HEK293 (cell line): ENCODE results near the gene TBCCD1.

Experiments
- CTCF ChIA-PET: fragments of 350-600 bp; formaldehyde crosslinking; extraction: SDS; loops from one replicate; lab custom pipeline; 2021; ENCODE audit warnings: antibody characterized with exemption; lab: Yijun Ruan, JAX
- POLR2A ChIA-PET: fragments of 300-600 bp; formaldehyde crosslinking; extraction: SDS; loops from one replicate; lab custom pipeline; 2020; ENCODE audit warnings: antibody characterized with exemption, inconsistent platforms; lab: Yijun Ruan, JAX
- H3K27ac ChIP-seq: fragments of 200-500 bp; sonication (Bioruptor generic); 2 replicates; pipeline ENCODE4 v1.5.1; 2014; ENCODE audit warnings: low read depth, low read length, control low read depth, inconsistent platforms; ENCODE audit errors: extremely low read depth
- H3K36me3 ChIP-seq, 2 experiments: fragments of 200-500 bp in 1 of 2; sonication (Bioruptor generic) in 1 of 2; 1 replicate in 1 of 2; 2 replicates in 1 of 2; pipeline ENCODE4 v1.5.1; 2014 to 2017; ENCODE audit warnings: inconsistent platforms in 2 of 2, low read length in 2 of 2; ENCODE audit not compliant: control insufficient read depth in 2 of 2, insufficient read depth in 1 of 2
- H3K4me1 ChIP-seq: fragments of 200-500 bp; sonication (Bioruptor generic); 2 replicates; pipeline ENCODE4 v1.5.1; 2014; ENCODE audit warnings: mild to moderate bottlenecking, low read length, inconsistent platforms; ENCODE audit not compliant: control insufficient read depth, insufficient read depth
- H3K4me3 ChIP-seq: 2 replicates; pipeline ENCODE4 v1.5.1; 2011; ENCODE audit warnings: low read depth, mild to moderate bottlenecking, control low read depth, low read length, moderate library complexity
- H3K9me3 ChIP-seq: fragments of 200-500 bp; sonication (Bioruptor generic); 2 replicates; pipeline ENCODE4 v1.5.1; 2014; ENCODE audit warnings: low read depth, low read length, inconsistent platforms; ENCODE audit not compliant: control insufficient read depth, insufficient read depth
- AEBP2 ChIP-seq: fragments of 450-650 bp; formaldehyde crosslinking; IDR thresholded peaks from 2 replicates; pipeline ENCODE4 v1.5.1; 2016; ENCODE audit warnings: missing biosample characterization, missing genetic modification characterization, borderline replicate concordance
- GLI4 ChIP-seq: fragments of 450-650 bp; formaldehyde crosslinking; IDR thresholded peaks from 2 replicates; pipeline ENCODE4 v1.5.1; 2016; ENCODE audit warnings: missing biosample characterization, missing genetic modification characterization
- HOXD13 ChIP-seq: sonication (generic); formaldehyde crosslinking; IDR thresholded peaks from 2 replicates; pipeline ENCODE4 v1.8.0; 2022; ENCODE audit warnings: missing genetic modification reagents, borderline replicate concordance
- MEIS1 ChIP-seq: sonication (generic); formaldehyde crosslinking; IDR thresholded peaks from 2 replicates; pipeline ENCODE4 v1.8.1; 2022; ENCODE audit warnings: missing genetic modification reagents, mild to moderate bottlenecking, borderline replicate concordance
- PRDM1 ChIP-seq: fragments of 450-650 bp; formaldehyde crosslinking; IDR thresholded peaks from 2 replicates; pipeline ENCODE4; 2016; ENCODE audit warnings: missing biosample characterization, missing genetic modification characterization
- PRDM2 ChIP-seq: fragments of 450-650 bp; formaldehyde crosslinking; IDR thresholded peaks from 2 replicates; pipeline ENCODE4 v1.5.1; 2016; ENCODE audit warnings: missing biosample characterization, missing genetic modification characterization, borderline replicate concordance
- TRIM28 ChIP-seq: IDR thresholded peaks from 2 replicates; pipeline ENCODE4 v1.6.1; 2011; ENCODE audit warnings: low read length, control low read depth, borderline replicate concordance
- ZBTB17 ChIP-seq: fragments of 450-650 bp; formaldehyde crosslinking; IDR thresholded peaks from 2 replicates; pipeline ENCODE4 v1.5.1; 2016; ENCODE audit warnings: missing biosample characterization, missing genetic modification characterization
- ZBTB7A ChIP-seq: fragments of 450-650 bp; formaldehyde crosslinking; IDR thresholded peaks from 2 replicates; pipeline ENCODE4 v1.5.1; 2016; ENCODE audit warnings: low read depth, missing biosample characterization, missing genetic modification characterization
- ZNF155 ChIP-seq: fragments of 450-650 bp; formaldehyde crosslinking; IDR thresholded peaks from 2 replicates; pipeline ENCODE4 v1.5.1; 2016; ENCODE audit warnings: missing biosample characterization, missing genetic modification characterization
- ZNF214 ChIP-seq: fragments of 450-650 bp; formaldehyde crosslinking; IDR thresholded peaks from 2 replicates; pipeline ENCODE4 v1.5.1; 2017; ENCODE audit warnings: missing biosample characterization, mild to moderate bottlenecking, missing genetic modification characterization, borderline replicate concordance
- ZNF391 ChIP-seq: fragments of 450-650 bp; formaldehyde crosslinking; IDR thresholded peaks from 2 replicates; pipeline ENCODE4 v1.5.1; 2016; ENCODE audit warnings: low read depth, missing biosample characterization, missing genetic modification characterization, borderline replicate concordance
- ZNF501 ChIP-seq: fragments of 450-650 bp; formaldehyde crosslinking; IDR thresholded peaks from 2 replicates; pipeline ENCODE4 v1.5.1; 2016; ENCODE audit warnings: missing biosample characterization, missing genetic modification characterization
- ZNF518A ChIP-seq: fragments of 450-650 bp; formaldehyde crosslinking; conservative IDR thresholded peaks from 2 replicates; pipeline ENCODE4 v1.5.1; 2016; ENCODE audit warnings: low read depth, missing biosample characterization, missing genetic modification characterization
- ZNF549 ChIP-seq: fragments of 450-650 bp; IDR thresholded peaks from 2 replicates; pipeline ENCODE4 v1.5.1; 2018; ENCODE audit warnings: missing biosample characterization, missing genetic modification characterization, mild to moderate bottlenecking, inconsistent platforms, moderate library complexity

The TBCCD1 gene

GRCh38 chr3:186599142-186599784 is 32.1 kb upstream of the TBCCD1 start:
- no peaks in the 10 kb centered on the region for H3K4me1 ChIP-seq

GRCh38 chr3:186598794-186599141 is 31.6 kb upstream of the TBCCD1 start:
- Histone ChIP-seq H3K36me3 (no peaks in the 10 kb centered on the region), H3K9me3 (no peaks in the 10 kb centered on the region), H3K4me1 (no peaks in the 10 kb centered on the region), H3K4me3 (no peak overlapping the region), H3K27ac (no peak overlapping the region)
- ChIA-PET CTCF (no interaction called here), POLR2A (no interaction called here)
- TF ChIP-seq GLI4 (tag by site-specific recombination) (no peak), HOXD13 (CRISPR knock-in tag) (no peak), ZBTB7A (tag by site-specific recombination) (no peak), TRIM28 (no peak), ZNF549 (tag by site-specific recombination) (no peak), ZBTB17 (no peak), PRDM2 (no peak)

More at GRCh38 chr3:186599142-186599784, 32.1 kb upstream of the TBCCD1 start:
- ChIA-PET CTCF (interaction anchor here (3.4 kb wide), 1 partner anchor 17 kb away, joined by 20 read pairs; no protein-coding TSS in a partner anchor), POLR2A (no interaction called here)
- TF ChIP-seq ZNF549 (tag by site-specific recombination) (no peak), MEIS1 (CRISPR knock-in tag) (no peak), ZNF391 (tag by site-specific recombination) (no peak), ZNF518A (tag by site-specific recombination) (no peak), AEBP2 (no peak), ZNF155 (tag by site-specific recombination) (no peak), PRDM1 (tag by site-specific recombination) (no peak), ZNF501 (tag by site-specific recombination) (no peak), ZNF214 (tag by site-specific recombination) (no peak)
- H3K9me3 ChIP-seq = no peaks in the 10 kb centered on the region
- H3K27ac ChIP-seq = no peak overlapping the region
- no peaks in the 10 kb centered on the region for H3K36me3 ChIP-seq
- H3K4me3 ChIP-seq = no peak overlapping the region
